GM21360 (cell line): ENCODE data around the gene GATM.

Source experiments
- ATAC-seq: cut with Tn5 transposase; IDR thresholded peaks from one replicate; pipeline ENCODE4 v1.9.1; 2021; ENCODE audit warnings: mild to moderate bottlenecking, moderate library complexity; ENCODE audit not compliant: unreplicated experiment

GATM gene, protein sequence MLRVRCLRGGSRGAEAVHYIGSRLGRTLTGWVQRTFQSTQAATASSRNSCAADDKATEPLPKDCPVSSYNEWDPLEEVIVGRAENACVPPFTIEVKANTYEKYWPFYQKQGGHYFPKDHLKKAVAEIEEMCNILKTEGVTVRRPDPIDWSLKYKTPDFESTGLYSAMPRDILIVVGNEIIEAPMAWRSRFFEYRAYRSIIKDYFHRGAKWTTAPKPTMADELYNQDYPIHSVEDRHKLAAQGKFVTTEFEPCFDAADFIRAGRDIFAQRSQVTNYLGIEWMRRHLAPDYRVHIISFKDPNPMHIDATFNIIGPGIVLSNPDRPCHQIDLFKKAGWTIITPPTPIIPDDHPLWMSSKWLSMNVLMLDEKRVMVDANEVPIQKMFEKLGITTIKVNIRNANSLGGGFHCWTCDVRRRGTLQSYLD

DNA sequence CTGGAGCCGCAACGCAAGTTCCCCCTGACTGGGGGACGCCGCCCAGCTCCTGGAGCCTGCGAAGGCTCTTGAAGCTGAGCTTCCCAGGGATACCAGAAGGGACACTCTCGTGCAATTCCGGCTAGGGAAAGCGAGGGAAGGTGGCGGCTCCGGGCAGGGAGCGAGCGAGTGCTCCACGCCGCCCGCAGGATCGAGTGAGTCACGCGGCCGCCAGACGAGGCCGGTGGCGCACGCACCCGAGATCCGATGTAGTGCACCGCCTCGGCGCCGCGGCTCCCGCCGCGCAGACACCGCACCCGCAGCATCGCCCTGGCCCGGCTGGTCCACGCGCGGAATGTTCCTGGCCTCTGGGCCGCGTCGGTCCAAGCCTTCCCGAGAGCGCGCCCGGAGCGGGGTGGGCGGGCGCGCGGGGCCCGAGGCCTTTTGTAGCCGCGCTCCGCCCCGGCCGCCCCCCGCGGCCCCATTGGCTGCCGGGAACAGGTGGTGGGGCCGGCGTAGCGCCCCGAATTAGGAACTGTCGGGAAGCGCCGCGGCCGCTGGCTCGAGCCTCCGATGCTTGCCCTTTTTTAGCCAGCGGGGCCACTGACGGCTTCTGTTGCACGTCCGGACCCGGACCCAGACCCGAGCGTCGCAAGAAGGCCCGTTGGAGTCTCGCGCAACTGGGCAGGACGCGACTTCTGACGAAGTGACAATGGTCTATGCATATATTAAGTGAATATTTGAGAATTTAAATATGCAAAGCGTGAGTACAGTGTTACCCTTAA is at the start of gene GATM:
Gene GATM (minus strand): TSS at position 396 of the 764 bp plus-strand sequence. CDS start 91 bp downstream, at position 305.
- peak; percentile 78 for ATAC-seq

DNA sequence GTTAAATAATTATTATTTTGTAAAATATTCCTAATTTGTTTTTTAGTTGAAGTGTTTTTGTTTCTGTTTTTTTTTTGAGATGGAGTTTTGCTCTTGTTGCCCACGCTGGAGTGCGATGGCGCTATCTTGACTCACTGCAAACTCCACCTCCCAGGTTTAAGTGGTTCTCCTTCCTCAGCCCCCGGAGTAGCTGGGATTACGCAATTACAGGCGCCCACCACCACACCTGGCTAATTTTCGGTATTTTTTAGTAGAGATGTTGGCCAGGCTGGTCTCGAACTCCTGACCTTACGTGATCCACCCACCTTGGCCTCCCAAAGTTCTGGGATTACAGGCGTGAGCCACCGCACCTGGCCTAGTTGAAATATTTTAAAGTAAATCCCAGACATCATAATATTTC is 48.7 kb upstream of the GATM start:
- ATAC-seq, result no peak

DNA sequence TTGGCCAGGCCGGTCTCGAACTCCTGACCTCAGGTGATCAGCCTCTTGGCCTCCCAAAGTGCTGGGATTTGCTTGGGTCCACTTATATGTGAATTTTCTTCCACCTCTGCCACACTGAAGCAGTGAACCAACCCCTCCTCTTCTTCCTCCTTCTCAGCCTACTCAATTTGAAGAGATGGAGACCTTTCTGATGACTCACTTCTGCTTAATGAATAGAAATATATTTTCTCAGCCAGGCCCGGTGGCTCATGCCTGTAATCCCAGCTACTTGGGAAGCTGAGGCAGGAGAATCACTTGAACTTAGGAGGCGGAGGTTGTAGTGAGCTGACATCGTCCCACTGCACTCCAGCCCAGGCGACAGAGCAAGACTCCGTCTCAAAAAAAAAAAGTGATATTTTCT is 46.8 kb upstream of the GATM start:
- no peak for ATAC-seq

DNA sequence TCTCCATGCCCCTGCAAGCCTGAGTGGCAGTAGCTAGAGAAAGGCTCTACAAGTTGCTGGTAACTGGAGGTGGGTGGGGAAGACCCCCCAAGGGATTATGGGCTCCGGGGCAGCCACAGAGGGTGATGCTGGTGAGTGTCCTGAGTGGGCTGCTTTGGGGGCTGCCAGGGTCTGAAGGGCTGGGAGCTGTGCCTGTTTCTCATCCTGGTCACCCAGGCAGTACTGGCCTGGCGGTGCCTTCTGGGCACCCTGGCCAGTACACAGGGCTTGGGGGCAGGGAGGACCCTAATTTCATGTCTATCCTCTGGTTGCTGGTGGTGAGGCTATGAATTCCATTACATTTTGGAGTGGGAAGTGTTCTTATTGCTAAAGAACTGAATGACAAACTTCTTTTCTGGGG is 46.1 kb upstream of the GATM start:
- no peak for ATAC-seq

DNA sequence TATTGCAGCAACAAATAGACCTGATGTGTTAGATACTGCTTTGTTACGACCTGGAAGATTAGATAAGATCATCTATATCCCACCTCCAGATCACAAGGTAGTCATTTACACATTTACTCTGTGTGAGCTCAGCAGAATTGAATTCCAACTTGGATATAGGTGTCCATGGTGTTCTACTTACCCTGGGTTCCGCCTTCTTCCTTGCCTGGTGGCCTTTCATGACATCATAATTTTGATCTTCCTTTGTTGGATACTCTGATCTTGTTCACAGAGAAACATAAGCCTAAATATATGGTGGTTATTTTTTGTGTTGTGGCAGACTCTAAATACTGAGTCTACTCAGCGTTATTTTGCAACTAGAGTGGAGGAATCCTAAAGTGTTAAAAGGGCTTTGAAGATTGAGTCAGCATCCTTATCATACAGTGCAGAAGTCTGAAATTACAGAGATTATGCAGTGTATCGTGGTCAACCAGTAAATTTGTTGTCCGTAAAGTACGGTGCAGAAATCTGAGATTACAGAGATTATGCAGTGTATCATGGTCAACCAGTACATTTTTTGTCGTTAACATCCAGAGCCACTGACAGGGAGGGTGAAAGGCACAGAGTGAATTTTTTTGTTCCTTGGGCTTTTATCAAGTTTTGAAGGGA is 39.1 kb upstream of the GATM start:
- no peak for ATAC-seq

DNA sequence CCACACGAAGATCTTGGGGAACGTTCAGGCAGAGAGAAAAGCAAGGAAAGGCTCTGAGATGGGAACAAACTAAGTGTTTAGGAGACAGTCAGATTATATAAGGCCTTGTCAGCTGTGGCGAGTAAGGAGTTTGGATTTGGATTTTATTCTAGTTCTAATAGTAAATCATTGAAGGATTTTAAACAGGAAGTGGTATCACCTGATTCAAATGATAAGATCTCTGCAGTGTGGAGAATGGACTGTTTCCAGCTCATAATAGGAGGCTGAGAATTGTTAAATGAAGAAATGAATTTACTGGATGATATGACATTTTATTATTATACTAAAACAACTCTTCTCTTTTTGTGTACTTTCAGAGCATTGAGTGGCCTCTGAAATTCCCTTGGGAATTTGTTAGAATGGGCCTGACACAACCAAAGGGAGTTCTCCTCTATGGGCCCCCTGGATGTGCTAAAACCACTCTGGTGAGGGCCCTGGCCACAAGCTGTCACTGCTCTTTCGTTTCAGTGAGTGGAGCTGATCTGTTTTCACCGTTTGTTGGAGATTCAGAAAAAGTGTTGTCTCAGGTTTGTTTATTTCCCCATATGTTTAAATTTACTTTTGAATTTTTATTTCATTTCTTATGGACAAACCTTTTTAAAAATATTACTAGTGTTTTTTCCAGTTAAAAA is 36.0 kb upstream of the GATM start:
- no peak for ATAC-seq

DNA sequence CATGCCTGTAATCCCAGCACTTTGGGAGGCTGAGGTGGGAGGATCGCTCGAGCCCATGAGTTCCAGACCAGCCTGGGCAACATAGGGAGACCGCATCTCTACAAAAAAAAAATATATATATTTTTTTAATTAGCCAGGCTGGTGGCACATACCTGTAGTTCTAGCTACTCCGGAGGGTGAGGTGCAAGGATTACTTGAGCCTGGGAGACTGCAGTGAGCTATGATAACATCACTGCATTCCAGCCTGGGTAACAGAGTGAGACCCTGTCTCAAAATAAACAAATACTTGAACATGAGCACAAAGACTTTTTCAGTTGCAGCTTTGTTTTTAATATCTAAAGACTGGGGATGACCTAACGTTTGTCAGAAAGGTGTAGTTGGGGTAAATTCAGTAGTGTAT is 31.3 kb upstream of the GATM start:
- no peak for ATAC-seq

DNA sequence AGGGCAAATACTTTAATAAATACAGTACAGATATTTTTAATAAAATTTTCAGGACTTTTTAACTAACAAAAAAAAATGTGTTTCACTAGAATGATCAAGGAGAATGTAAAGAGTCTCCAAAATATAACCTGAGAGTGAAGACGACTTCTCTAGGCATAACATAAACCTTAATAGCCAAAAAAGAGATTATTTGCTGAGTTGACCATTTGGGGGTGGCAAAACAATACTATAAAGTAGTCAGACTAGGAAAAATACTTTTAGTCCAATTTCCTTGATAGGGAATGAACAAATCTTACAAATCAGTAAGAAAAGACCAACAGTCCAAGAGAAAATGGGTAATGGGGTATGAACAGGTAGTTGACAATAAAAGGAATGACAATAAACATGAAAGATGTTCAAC is 29.4 kb upstream of the GATM start:
- ATAC-seq, result no peak

DNA sequence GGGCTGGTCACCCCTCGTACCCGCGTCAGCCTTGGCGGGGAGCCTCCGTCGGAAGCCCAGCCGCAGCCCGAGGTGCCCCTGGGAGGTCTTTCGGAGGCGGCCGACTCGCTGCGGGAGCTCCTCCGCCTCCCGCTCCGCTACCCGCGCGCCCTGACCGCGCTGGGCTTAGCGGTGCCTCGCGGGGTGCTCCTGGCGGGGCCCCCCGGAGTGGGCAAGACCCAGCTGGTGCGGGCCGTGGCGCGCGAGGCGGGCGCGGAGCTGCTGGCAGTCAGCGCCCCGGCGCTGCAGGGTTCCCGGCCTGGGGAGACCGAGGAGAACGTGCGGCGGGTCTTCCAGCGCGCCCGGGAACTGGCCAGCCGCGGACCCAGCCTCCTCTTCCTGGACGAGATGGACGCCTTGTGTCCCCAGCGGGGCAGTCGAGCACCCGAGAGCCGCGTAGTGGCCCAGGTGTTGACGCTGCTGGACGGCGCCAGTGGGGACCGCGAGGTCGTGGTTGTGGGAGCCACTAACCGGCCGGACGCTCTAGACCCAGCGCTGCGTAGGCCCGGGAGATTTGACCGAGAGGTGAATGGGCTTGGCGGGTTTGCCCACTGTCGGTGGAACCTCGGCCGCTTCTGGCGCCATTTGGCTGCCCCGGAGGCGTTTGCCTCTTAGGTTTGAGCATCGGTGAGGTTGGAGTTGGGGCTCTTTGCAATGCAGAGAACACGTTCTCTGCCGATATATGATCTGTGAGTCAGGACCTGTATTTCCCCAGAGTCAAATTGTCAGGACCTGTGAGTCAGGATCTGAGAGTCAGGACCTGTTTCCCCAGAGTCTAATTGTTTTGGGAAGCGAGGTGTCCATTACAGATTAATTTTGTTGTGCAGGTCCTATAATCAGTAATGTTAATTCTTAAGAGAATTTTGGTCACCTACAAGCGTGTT is 24.9 kb upstream of the GATM start:
- peak; percentile 21 for ATAC-seq

DNA sequence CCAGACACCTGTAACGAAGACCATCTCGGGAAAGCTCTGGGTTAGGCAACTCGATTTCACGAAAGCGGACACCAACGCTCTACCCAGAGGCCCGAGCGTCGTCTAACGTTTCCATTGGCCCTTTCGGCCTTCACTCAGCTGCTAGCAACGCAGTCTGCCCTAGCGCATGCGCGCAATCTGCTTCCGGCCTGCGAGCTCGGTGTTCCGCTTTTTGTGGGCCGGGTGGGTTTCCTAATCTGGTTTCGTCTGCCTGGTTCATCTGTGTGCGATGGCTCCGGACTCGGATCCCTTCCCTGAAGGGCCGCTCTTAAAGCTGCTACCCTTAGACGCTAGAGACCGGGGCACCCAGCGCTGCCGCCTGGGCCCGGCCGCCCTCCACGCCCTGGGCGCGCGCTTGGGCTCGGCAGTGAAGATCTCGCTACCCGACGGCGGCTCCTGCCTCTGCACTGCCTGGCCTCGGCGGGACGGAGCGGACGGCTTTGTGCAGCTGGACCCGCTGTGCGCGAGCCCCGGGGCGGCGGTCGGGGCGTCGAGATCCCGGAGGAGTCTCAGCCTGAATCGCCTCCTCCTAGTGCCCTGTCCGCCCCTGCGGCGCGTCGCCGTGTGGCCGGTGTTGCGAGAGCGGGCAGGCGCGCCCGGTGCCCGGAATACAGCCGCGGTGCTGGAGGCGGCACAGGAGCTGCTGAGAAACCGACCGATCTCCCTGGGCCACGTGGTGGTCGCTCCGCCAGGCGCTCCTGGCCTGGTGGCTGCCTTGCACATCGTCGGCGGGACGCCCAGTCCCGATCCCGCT is 24.0 kb upstream of the GATM start:
- peak; percentile 78 for ATAC-seq

DNA sequence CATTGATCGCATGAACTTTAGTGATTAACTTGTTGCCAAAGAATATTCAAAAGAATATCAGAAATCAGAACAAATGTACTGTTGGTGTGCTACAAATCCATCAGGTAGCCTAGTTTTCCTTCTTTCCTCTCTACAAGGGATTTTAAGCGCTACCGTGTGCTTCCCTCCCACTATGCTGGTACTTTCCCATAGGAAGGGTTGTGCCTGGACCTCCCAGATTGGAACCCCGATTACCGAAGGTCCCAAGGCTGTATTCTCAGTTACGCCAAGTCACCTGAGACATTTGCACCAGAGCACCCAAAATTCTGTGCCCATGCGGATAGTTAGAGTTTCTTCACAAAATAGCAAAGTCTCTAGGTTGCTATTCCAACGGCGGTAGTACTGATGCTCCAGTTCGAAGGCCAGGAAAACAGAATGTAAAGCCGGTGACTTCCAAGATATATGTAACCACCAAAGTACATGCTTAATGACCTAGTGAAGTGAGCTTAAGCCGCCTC is 23.4 kb upstream of the GATM start:
- ATAC-seq, result peak; percentile 1

DNA sequence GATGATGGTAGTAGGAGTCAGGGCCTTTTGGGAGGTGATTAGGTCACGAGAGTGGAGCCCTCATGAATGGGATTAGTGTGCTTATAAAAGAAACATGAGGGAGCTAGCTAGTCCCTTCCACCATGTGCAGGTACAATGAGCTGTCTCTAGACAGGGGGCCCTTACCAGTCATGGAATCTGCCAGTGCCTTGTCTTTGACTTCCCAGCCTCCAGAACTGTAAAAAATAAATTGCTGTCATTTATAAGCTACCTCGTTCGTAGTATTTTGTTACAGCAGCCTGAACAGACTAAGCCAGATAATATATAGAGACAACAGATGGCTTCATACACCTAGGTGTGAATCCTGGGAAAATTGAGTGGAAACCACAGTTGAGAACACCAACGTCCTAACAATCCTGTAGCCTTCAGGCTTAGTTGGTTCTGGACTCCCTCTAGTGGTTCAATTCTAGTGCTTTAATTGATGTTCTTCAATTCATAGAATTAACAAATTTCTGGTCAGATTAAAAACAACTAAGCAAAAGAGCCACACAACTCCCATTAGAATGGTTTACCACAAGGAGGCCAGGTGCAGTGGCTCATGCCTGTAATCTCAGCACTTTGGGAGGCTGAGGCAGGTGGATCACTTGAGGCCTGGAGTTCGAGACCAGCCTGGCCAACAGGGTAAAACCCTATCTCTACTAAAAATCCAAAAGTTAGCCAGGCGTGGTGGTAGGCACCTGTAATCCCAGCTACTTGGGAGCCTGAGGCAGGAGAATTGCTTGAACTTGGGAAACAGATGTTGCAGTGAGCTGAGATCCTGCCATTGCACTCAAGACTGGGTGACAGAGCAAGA is 21.3 kb upstream of the GATM start:
- no peak for ATAC-seq

DNA sequence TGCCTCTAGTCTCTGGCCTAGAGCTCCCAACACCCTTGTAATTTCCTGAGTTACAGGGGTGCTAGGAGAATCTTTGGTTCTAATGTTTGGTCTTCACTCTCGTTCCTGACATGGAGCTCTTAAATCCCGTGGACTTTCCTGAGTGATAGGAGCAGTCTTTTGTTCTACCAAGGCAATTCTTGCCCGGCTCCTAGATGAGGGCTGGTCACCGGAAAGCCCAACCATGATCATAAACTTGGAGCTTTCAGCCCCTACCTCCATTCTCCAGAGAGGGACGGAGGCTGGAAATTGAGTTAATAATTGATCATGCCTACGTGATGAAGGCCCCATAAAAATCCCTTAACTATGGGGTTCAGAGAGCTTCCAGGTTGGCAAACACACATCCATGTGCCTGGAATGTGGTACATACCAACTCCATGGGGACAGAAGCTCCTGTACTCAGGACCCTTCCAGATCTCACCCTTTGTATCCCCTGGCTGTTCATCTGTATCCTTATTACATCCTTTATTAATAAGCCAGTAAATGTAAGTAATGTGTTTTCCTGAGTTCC is 18.8 kb upstream of the GATM start:
- no peak for ATAC-seq

DNA sequence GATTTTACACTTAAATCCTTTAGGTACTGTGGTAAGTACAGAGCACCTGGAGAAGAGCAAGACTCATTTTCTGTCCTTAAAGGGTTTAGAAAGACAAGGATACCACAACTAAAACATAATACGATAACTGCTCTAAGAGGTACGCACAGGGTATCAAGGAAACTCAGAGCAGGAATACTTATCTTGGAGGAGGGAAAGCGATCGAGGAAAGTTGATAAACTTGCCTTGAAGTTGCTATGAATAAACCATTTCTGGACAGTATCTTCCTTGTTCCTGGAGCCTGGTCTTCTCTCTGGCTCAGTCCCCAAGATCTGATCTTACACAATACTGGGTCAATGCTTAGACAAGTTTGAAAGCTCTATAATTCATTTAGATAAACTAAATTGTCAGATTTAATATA is 17.6 kb upstream of the GATM start:
- no peak for ATAC-seq

DNA sequence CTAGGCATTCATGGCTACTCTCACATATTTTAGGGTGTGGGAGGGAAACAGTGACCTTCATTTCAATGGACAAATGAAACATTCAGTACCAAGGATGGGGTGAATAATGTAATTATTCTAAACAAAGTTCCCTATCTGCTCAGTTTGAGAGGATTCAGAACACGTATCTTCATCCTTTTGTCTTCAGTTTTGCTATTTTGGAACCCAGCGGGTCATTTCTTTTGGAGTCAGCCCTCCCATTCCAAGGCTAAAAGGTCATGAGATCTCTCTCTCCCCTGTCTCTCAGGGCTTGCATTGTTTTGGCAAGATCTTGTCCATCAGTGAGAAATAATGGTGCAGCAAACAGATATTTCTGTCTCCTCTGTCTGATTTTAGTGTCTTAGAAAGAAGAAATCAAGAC is 16.3 kb upstream of the GATM start:
- ATAC-seq, result no peak

DNA sequence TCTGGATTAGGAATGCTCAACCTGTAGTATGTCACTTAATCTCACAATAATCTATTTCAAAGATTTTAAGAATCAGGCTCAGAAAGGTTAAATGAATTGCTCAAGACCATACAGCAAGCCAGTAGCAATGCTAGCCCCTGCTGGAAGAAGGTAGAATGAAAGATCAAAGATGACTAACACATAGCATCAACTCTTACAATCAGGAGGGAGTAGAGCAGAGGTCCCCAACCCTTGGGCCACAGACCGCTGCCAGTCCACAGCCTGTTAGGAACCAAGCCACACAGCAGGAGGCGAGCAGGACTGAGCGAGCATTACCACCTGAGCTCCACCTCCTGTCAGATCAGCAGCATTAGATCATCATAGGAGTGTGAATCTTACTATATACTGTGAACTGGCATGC is 15.5 kb upstream of the GATM start:
- no peak for ATAC-seq

DNA sequence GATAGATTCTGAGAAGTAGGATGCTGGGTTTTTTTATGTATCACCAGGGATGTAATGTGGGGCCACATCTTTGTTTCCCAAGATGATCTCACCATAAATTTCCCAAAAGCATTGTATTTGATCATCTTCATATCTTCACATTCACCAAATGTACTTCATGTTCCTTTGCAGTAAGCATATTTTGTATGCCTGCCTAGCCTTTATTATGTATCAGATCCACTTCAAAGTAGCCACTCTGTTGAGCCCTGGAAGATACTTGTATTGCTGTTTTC is 14.2 kb upstream of the GATM start:
- ATAC-seq, result no peak
